BJ (cell line): ENCODE data around the gene MCOLN1. TPM values are rescaled to one million over a fixed set of nuclear protein-coding genes. Genes with fewer than 3 reads are reported as not detected.

Experiments
- CTCF ChIA-PET: fragments of 350-600 bp; formaldehyde crosslinking; extraction: SDS; loops from one replicate; lab custom pipeline; 2021; ENCODE audit warnings: antibody characterized with exemption, inconsistent platforms; lab: Yijun Ruan, JAX
- POLR2A ChIA-PET: fragments of 300-600 bp; sonication (Branson Sonifier 250); formaldehyde crosslinking; extraction: SDS; loops from one replicate; lab custom pipeline; 2021; ENCODE audit warnings: antibody characterized with exemption; lab: Charles Lee
- DNase-seq: peaks from one replicate; pipeline ENCODE4 v3.0.0-alpha.2; 2011; ENCODE audit warnings: low read depth
- H3K27me3 ChIP-seq: 2 replicates; pipeline ENCODE4 v1.6.0; 2011; ENCODE audit warnings: low read length; ENCODE audit not compliant: control insufficient read depth, insufficient read depth
- H3K36me3 ChIP-seq: 2 replicates; pipeline ENCODE4 v1.5.1; 2011; ENCODE audit warnings: low read length; ENCODE audit not compliant: control insufficient read depth, insufficient read depth
- H3K4me3 ChIP-seq: 2 replicates; pipeline ENCODE4 v1.5.1; 2011; ENCODE audit warnings: low read depth, mild to moderate bottlenecking, control low read depth, low read length
- polyA plus RNA-seq: library from polyadenylated mRNA; depleted of rRNA; stranded (reverse); fragments of >200 nt; gene quantifications from 2 replicates; pipeline ENCODE4 v1.2.3, GENCODE V29; 2011
- TF ChIP-seq, protein P1 (sequence below): IDR thresholded peaks from 2 replicates; pipeline ENCODE4 v1.5.1; 2011; ENCODE audit warnings: low read depth, mild to moderate bottlenecking, control low read depth, inconsistent platforms, low read length, moderate library complexity; ENCODE audit not compliant: insufficient read depth

Gene MCOLN1
- polyA plus RNA-seq, 1 experiment: 50.6 TPM

DNA sequence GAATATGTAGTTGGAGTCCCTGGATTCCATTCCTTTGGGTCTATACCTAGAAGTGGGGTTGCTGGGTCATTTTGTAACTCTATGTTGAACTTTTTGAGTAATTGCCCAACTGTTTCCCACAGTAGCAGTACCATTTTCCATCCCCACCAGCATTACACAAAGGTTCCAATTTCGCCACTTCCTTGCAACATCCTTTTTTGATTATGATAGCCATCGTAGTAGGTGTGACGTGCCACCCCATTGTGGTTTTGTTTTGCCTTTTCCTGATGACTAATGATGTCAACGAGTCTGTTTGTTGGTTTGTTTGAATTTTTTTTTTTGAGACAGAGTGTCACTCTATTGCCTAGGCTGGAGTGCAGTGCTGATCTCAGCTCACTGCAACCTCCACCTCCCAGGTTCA, 30.3 kb upstream of the MCOLN1 start:
- POLR2A ChIA-PET: no interaction called here
- CTCF ChIA-PET: interaction anchor here (1.0 kb wide), 1 partner anchor 12 kb away, joined by 3 read pairs; no protein-coding TSS in a partner anchor
- Histone ChIP-seq H3K4me3 (no peak overlapping the region), H3K27me3 (no peaks in the 10 kb centered on the region), H3K36me3 (no peaks in the 10 kb centered on the region)
- TF ChIP-seq, protein P1, sequence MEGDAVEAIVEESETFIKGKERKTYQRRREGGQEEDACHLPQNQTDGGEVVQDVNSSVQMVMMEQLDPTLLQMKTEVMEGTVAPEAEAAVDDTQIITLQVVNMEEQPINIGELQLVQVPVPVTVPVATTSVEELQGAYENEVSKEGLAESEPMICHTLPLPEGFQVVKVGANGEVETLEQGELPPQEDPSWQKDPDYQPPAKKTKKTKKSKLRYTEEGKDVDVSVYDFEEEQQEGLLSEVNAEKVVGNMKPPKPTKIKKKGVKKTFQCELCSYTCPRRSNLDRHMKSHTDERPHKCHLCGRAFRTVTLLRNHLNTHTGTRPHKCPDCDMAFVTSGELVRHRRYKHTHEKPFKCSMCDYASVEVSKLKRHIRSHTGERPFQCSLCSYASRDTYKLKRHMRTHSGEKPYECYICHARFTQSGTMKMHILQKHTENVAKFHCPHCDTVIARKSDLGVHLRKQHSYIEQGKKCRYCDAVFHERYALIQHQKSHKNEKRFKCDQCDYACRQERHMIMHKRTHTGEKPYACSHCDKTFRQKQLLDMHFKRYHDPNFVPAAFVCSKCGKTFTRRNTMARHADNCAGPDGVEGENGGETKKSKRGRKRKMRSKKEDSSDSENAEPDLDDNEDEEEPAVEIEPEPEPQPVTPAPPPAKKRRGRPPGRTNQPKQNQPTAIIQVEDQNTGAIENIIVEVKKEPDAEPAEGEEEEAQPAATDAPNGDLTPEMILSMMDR: no peak
- no peak for DNase-seq

DNA sequence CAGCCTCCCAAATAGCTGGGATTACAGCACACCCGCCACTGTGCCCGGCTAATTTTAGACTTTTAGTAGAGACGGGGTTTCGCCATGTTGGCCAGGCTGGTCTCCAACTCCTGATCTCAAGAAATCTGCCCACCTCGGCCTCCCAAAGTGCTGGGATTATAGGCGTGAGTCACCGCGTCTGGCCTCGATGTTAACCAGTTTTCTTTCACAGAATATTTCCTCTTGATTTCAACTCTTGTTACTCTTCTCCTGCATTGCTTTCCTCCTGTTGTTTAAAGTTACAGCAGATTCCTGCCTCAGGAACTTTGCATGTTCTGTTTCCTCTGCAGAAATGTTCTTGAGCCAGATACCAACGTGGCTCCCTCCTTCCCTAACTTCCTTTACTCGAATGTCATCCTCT, 29.9 kb upstream of the MCOLN1 start:
- no peak overlapping the region for H3K4me3 ChIP-seq
- no peaks in the 10 kb centered on the region for H3K27me3 ChIP-seq
- CTCF ChIA-PET: no interaction called here
- TF ChIP-seq, protein P1: no peak
- no peak for DNase-seq
- POLR2A ChIA-PET: no interaction called here
- H3K36me3 ChIP-seq: no peaks in the 10 kb centered on the region

DNA sequence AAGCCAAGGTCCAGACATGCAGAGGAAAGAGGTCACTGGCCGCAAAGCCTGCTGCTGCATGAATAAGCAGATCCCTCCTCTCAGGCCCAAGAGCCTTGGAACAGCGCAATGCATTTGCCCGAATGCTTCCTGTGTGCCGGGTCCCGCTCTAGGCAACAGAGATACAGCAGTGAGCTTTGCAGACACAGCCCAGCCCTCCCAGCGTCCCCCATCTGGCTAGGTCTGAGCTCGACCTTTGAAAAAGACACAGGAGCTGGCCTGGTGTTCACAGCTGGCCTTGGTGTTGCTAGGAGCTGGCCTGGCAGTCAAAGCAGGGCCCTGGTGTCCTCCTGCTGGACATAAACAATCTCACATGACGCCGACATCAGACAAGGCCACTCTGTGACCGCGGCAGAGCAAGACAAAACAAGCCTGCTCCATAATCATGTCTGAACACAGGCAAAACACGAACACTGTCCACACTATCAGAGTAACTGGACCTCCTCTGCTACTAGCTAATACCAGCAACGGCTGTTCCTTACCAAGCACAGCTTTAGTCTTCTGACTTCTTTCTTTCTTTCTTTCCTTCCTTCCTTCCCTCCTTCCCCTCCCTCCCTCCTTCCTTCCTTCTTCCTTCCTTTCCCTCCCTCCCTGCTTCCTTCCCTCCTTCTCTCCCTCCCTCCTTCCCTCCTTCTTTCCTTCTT, 27.9 kb upstream of the MCOLN1 start:
- Histone ChIP-seq H3K36me3 (no peaks in the 10 kb centered on the region), H3K4me3 (no peak overlapping the region), H3K27me3 (no peaks in the 10 kb centered on the region; the same call in 1 of the 2 replicates)
- ChIA-PET POLR2A (interaction anchor here (0.6 kb wide), 1 partner anchor 96 kb away, joined by 4 read pairs; no protein-coding TSS in a partner anchor), CTCF (interaction anchor here (0.6 to 0.7 kb wide), 2 partner anchors 27 to 140 kb away, joined by 3 to 4 read pairs; no protein-coding TSS in a partner anchor)
- no peak for DNase-seq
- TF ChIP-seq, protein P1: peak; percentile 26; the same call in 1 of the 2 replicates

DNA sequence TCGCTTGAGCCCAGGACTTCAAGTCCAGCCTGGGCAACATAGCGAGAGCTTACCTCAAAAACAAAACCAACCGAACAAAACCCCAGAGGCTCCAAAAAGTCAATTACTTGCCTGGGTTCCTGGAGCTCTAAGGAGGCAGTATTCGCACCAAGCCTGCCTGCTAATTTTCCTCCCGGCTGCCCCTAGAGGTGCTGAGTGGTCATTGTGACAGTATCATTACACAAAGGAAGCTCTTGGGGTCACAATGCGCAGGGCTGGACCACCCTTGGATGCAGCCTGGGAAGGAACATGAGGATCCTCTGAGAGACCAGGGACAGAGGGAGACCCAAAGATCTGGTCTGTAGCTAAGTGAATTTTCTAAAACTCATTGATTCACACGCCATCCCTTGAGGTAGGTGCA, 25.1 kb upstream of the MCOLN1 start:
- TF ChIP-seq, protein P1: peak; percentile 55
- Histone ChIP-seq H3K4me3 (no peak overlapping the region), H3K36me3 (no peaks in the 10 kb centered on the region), H3K27me3 (peaks cover 2% of the 10 kb centered on the region)
- ChIA-PET POLR2A (no interaction called here), CTCF (interaction anchor here (0.7 to 1.3 kb wide), 5 partner anchors 10 to 131 kb away, joined by 3 to 14 read pairs (median 3); no protein-coding TSS in a partner anchor)
- DNase-seq: no peak

DNA sequence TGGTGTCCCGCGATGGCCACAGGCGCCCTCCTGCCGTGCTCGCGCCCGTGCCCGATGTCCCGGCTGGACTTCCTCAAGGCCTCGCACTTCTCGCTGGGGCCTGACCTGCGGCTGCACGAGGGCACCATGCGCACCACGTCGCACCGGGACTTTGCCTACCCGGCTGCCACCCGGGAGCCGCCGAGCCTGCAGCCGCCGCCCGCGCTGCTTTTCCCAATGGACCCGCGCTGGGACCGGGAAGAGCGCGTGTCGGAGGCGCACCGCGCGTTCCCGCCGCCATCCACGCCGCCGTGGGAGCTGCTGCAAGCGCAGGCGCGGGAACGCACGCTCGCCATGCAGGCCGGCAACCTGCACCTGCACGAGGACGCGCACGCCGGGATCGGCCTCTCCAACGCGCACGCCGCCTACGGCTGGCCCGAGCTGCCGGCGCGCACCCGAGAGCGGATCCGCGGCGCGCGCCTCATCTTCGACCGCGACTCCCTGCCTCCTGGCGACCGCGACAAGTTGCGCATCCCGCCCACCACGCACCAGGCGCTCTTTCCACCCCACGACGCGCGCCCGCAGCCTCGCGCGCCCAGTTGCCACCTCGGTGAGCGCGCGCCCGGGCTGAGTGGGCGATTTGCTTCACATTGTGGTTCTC, 21.5 kb upstream of the MCOLN1 start:
- ChIA-PET CTCF (interaction anchor here (1.2 kb wide), 1 partner anchor 21 kb away, joined by 3 read pairs; no protein-coding TSS in a partner anchor), POLR2A (no interaction called here)
- H3K4me3 ChIP-seq: peak overlapping the region; percentile 39
- H3K27me3 ChIP-seq: peaks cover 4% of the 10 kb centered on the region
- TF ChIP-seq, protein P1: no peak
- DNase-seq: no peak
- H3K36me3 ChIP-seq: no peaks in the 10 kb centered on the region
